H9 (cell line): Measurements from ENCODE around the gene GTF3C1. TPM values are rescaled to one million over a fixed set of nuclear protein-coding genes. Genes with fewer than 3 reads are reported as not detected.

Source experiments
- DNase-seq: peaks from one replicate; pipeline ENCODE4 v3.0.0-alpha.2; 2017
- H2AFZ ChIP-seq: one replicate; pipeline ENCODE4 v1.6.1; 2013; ENCODE audit warnings: mild to moderate bottlenecking, low read length, control low read depth, moderate library complexity
- H2AK5ac ChIP-seq: 2 replicates; pipeline ENCODE4 v1.6.1; 2013; ENCODE audit warnings: low read length, control low read depth, mixed read lengths; ENCODE audit not compliant: insufficient read length
- H2BK120ac ChIP-seq: one replicate; pipeline ENCODE4 v1.6.1; 2013; ENCODE audit warnings: low read depth, mild to moderate bottlenecking, low read length, control low read depth, inconsistent platforms; ENCODE audit not compliant: poor library complexity, severe bottlenecking
- H2BK12ac ChIP-seq: 2 replicates; pipeline ENCODE4 v1.6.1; 2013; ENCODE audit warnings: low read length, control low read depth, mixed read lengths, low read depth; ENCODE audit not compliant: insufficient read length
- H2BK15ac ChIP-seq: 2 replicates; pipeline ENCODE4 v1.6.1; 2013; ENCODE audit warnings: low read depth, low read length, control low read depth
- H2BK20ac ChIP-seq: one replicate; pipeline ENCODE4 v1.6.1; 2013; ENCODE audit warnings: low read depth, mild to moderate bottlenecking, low read length, control low read depth, inconsistent platforms; ENCODE audit not compliant: poor library complexity, severe bottlenecking
- H2BK5ac ChIP-seq: 2 replicates; pipeline ENCODE4 v1.6.1; 2013; ENCODE audit warnings: low read length, control low read depth, mixed read lengths; ENCODE audit not compliant: insufficient read length
- H3K14ac ChIP-seq: 2 replicates; pipeline ENCODE4 v1.6.1; 2013; ENCODE audit warnings: low read length, control low read depth; ENCODE audit not compliant: insufficient read depth
- H3K18ac ChIP-seq: 2 replicates; pipeline ENCODE4 v1.6.1; 2013; ENCODE audit warnings: low read depth, mild to moderate bottlenecking, mixed read lengths, low read length, control low read depth; ENCODE audit not compliant: insufficient read length
- H3K23ac ChIP-seq: 2 replicates; pipeline ENCODE4 v1.6.1; 2013; ENCODE audit warnings: low read length, control low read depth, mixed read lengths, low read depth; ENCODE audit not compliant: insufficient read length
- H3K23me2 ChIP-seq: 2 replicates; pipeline ENCODE4 v1.6.1; 2013; ENCODE audit warnings: low read depth, mild to moderate bottlenecking, mixed read lengths, low read length, control low read depth; ENCODE audit not compliant: insufficient read length, poor library complexity, severe bottlenecking
- H3K27ac ChIP-seq: 2 replicates; pipeline ENCODE4 v1.5.1; 2013; ENCODE audit warnings: low read length, control low read depth, mixed read lengths, low read depth; ENCODE audit not compliant: insufficient read length
- H3K27me3 ChIP-seq: 2 replicates; pipeline ENCODE4 v1.6.1; 2013; ENCODE audit warnings: low read length, control low read depth, inconsistent platforms; ENCODE audit not compliant: insufficient read depth
- H3K4ac ChIP-seq: 2 replicates; pipeline ENCODE4 v1.6.1; 2013; ENCODE audit warnings: low read depth, mild to moderate bottlenecking, control low read depth, inconsistent platforms, low read length, moderate library complexity
- H3K4me1 ChIP-seq: 2 replicates; pipeline ENCODE4 v1.6.1; 2013; ENCODE audit warnings: low read length, control low read depth, inconsistent platforms; ENCODE audit not compliant: insufficient read depth
- H3K4me2 ChIP-seq: 2 replicates; pipeline ENCODE4 v1.6.1; 2013; ENCODE audit warnings: low read length, control low read depth, mixed read lengths; ENCODE audit not compliant: insufficient read length, insufficient read depth
- H3K56ac ChIP-seq: 2 replicates; pipeline ENCODE4 v1.6.1; 2013; ENCODE audit warnings: low read depth, mild to moderate bottlenecking, mixed read lengths, low read length, control low read depth; ENCODE audit not compliant: insufficient read length
- H3K79me1 ChIP-seq: 2 replicates; pipeline ENCODE4 v1.6.1; 2013; ENCODE audit warnings: low read depth, mild to moderate bottlenecking, moderate library complexity, low read length, control low read depth, inconsistent platforms; ENCODE audit not compliant: insufficient read depth, poor library complexity, severe bottlenecking
- H3K79me2 ChIP-seq: 2 replicates; pipeline ENCODE4 v1.6.1; 2013; ENCODE audit warnings: low read length, control low read depth, inconsistent platforms; ENCODE audit not compliant: insufficient read depth
- H3K9ac ChIP-seq: 2 replicates; pipeline ENCODE4 v1.6.1; 2013; ENCODE audit warnings: low read length, control low read depth, mixed read lengths; ENCODE audit not compliant: insufficient read length; ENCODE audit errors: extremely low read depth
- H3K9me3 ChIP-seq: one replicate; pipeline ENCODE4 v1.6.1; 2013; ENCODE audit warnings: low read depth, low read length, inconsistent platforms; ENCODE audit not compliant: control insufficient read depth
- H3T11ph ChIP-seq: one replicate; pipeline ENCODE4 v1.6.1; 2013; ENCODE audit warnings: mild to moderate bottlenecking, low read length, control low read depth, inconsistent platforms
- H4K20me1 ChIP-seq: one replicate; pipeline ENCODE4 v1.6.1; 2013; ENCODE audit not compliant: control insufficient read depth, insufficient read length, insufficient read depth
- H4K5ac ChIP-seq: 2 replicates; pipeline ENCODE4 v1.6.1; 2013; ENCODE audit warnings: low read depth, mild to moderate bottlenecking, mixed read lengths, low read length, control low read depth; ENCODE audit not compliant: insufficient read length
- H4K8ac ChIP-seq: replicated peaks from 2 replicates; pipeline ENCODE4 v1.6.1; 2013; ENCODE audit warnings: low read length, control low read depth, mixed read lengths, low read depth; ENCODE audit not compliant: insufficient read length
- H4K91ac ChIP-seq: 2 replicates; pipeline ENCODE4 v1.6.1; 2013; ENCODE audit warnings: low read depth, mild to moderate bottlenecking, moderate library complexity, mixed read lengths, low read length, control low read depth; ENCODE audit not compliant: insufficient read length
- H3K27ac Mint-ChIP-seq, 3 experiments: 2 replicates in 2 of 3; 3 replicates in 1 of 3; pipeline ENCODE4 v1.8.0; 2020 to 2021; ENCODE audit warnings: mixed read lengths in 3 of 3, mild to moderate bottlenecking in 1 of 3, moderate library complexity in 1 of 3
- H3K27me3 Mint-ChIP-seq: 2 replicates; pipeline ENCODE4 v1.8.0; 2021; ENCODE audit warnings: low read depth, mild to moderate bottlenecking, moderate library complexity, mixed read lengths
- H3K36me3 Mint-ChIP-seq, 3 experiments: 2 replicates in 2 of 3; 3 replicates in 1 of 3; pipeline ENCODE4 v1.8.0; 2020 to 2021; ENCODE audit warnings: low read depth in 3 of 3, mixed read lengths in 3 of 3; ENCODE audit not compliant: insufficient read depth in 1 of 3
- H3K4me1 Mint-ChIP-seq, 2 experiments: 2 replicates each; pipeline ENCODE4 v1.8.0; 2020; ENCODE audit warnings: mixed read lengths in 2 of 2
- H3K4me3 Mint-ChIP-seq, 2 experiments: 2 replicates in 1 of 2; 3 replicates in 1 of 2; pipeline ENCODE4 v1.8.0; 2020 to 2021; ENCODE audit warnings: mild to moderate bottlenecking in 2 of 2, mixed read lengths in 2 of 2, moderate library complexity in 1 of 2
- H3K9me3 Mint-ChIP-seq, 2 experiments: 2 replicates in 1 of 2; 3 replicates in 1 of 2; pipeline ENCODE4 v1.8.0; 2020; ENCODE audit warnings: mild to moderate bottlenecking in 2 of 2, mixed read lengths in 2 of 2, moderate library complexity in 1 of 2
- WGBS: extraction: QIAGEN DNeasy Blood & Tissue Kit; methylation state at CpG from one replicate; pipeline ENCODE4 v1.1.7; 2013; ENCODE audit warnings: missing lambda C conversion rate, low lambda C conversion rate, mixed read lengths; ENCODE audit not compliant: insufficient read length; ENCODE audit errors: extremely low coverage; 5-methylcytosine and 5-hydroxymethylcytosine counted together
- total RNA-seq: library from RNA; stranded (reverse); gene quantifications from 2 replicates; pipeline ENCODE4 v1.2.1, GENCODE V29; 2021
- TF ChIP-seq, protein P1 (sequence below): fragments of 200-600 bp; sonication (generic); conservative IDR thresholded peaks from 3 replicates; pipeline ENCODE4 v1.8.0; 2021; ENCODE audit warnings: antibody characterized with exemption, mild to moderate bottlenecking

GTF3C1 gene
- total RNA-seq, 1 experiment from 2014 or later: 113 TPM

DNA sequence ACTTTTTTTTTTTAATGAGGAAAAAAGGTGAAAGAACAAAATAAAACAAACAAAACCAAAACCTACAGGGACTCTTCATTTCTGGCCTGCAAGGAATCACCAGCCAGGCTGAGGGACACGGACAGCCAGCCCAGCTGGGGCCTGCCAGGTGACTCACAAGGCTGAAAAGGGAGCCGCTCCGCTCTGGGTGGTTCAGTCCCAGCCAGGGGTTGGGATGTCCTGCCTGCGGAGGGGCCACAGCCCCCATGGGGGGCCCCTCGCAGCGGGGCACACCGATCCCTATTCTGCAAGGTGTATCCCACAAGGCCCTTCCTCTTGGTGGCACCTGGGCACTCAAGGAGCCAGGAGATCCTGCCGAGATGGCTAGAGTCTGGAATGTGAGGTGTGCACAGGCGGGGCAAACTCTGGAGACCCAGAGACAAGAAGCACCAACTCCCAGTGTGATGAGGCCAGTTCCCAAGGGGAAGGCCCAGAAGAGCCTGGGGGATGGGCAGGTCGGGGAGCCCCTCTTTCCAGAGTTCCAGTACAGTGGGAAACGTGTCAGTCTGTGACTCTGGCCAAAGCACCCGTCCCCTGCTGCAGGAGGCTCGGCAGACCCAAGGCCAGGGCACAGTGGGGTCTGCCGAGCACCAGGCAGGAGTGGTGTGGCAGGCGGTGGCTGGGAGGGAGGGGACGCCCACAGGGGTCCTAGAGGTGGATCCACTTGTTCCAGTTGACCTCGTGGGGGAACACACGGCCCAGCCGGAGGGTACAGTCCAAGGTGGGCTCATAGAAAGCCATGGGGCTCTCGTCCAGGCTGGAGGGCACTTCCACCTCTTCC, 88.8 kb downstream of the GTF3C1 start:
- Histone ChIP-seq H3K23me2 (no peaks in the 10 kb centered on the region), H3K79me2 (no peaks in the 10 kb centered on the region), H2BK15ac (no peak overlapping the region), H3K23ac (no peak overlapping the region), H3K4ac (no peak overlapping the region), H2AK5ac (no peak overlapping the region), H3K9me3 (no peaks in the 10 kb centered on the region), H2BK5ac (no peak overlapping the region), H2BK120ac (no peak overlapping the region), H3K79me1 (no peaks in the 10 kb centered on the region), H2AFZ (no peak overlapping the region), H4K8ac (no peak overlapping the region), H3K9ac (no peak overlapping the region), H3K18ac (no peak overlapping the region), H3K56ac (no peak overlapping the region), H3K14ac (no peak overlapping the region), H3K27ac (no peak overlapping the region), H4K91ac (no peak overlapping the region), H4K5ac (no peak overlapping the region), H2BK20ac (no peak overlapping the region), H3T11ph (no peak overlapping the region), H3K4me1 (no peaks in the 10 kb centered on the region), H2BK12ac (no peak overlapping the region), H3K4me2 (no peak overlapping the region), H4K20me1 (no peaks in the 10 kb centered on the region), H3K27me3 (no peaks in the 10 kb centered on the region)
- DNase-seq: no peak
- WGBS: no CpG with 5 or more reads among the region's 20 CpGs
- no peak overlapping the region for H3K27ac Mint-ChIP-seq
- no peaks in the 10 kb centered on the region for H3K9me3 Mint-ChIP-seq
- TF ChIP-seq, protein P1, sequence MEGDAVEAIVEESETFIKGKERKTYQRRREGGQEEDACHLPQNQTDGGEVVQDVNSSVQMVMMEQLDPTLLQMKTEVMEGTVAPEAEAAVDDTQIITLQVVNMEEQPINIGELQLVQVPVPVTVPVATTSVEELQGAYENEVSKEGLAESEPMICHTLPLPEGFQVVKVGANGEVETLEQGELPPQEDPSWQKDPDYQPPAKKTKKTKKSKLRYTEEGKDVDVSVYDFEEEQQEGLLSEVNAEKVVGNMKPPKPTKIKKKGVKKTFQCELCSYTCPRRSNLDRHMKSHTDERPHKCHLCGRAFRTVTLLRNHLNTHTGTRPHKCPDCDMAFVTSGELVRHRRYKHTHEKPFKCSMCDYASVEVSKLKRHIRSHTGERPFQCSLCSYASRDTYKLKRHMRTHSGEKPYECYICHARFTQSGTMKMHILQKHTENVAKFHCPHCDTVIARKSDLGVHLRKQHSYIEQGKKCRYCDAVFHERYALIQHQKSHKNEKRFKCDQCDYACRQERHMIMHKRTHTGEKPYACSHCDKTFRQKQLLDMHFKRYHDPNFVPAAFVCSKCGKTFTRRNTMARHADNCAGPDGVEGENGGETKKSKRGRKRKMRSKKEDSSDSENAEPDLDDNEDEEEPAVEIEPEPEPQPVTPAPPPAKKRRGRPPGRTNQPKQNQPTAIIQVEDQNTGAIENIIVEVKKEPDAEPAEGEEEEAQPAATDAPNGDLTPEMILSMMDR: no peak
- H3K27me3 Mint-ChIP-seq: no peaks in the 10 kb centered on the region; the same call in 1 of the 2 replicates
- H3K4me1 Mint-ChIP-seq: peaks cover 2 to 3% of the 10 kb centered on the region in 2 experiments; a peak in 1 of 4 replicates
- peaks cover 12 to 58% (median 36%) of the 10 kb centered on the region in 3 experiments for H3K36me3 Mint-ChIP-seq
- no peak overlapping the region for H3K4me3 Mint-ChIP-seq
